GM23338 (cell line): ENCODE results near the gene MAPRE3. TPM values are rescaled to one million over a fixed set of nuclear protein-coding genes. Genes with fewer than 3 reads are reported as not detected.

Experiments used
- ATAC-seq: fragments of 200-7000 bp; cut with Tn5 transposase; 3 replicates; pipeline ENCODE4 v1.9.1; 2020
- DNase-seq: peaks from one replicate; pipeline ENCODE4 v3.0.0-alpha.2; 2015; ENCODE audit warnings: low spot score
- H2AFZ ChIP-seq: fragments of 200-600 bp; sonication (generic); 2 replicates; pipeline ENCODE4 v1.8.0; 2016; ENCODE audit warnings: antibody characterized with exemption, mild to moderate bottlenecking, moderate library complexity
- H3F3A ChIP-seq: fragments of 200-600 bp; sonication (generic); replicated peaks from 2 replicates; pipeline ENCODE4 v1.8.0; 2017; ENCODE audit warnings: antibody characterized with exemption, mixed run types, low read depth
- H3K27ac ChIP-seq: fragments of 200-600 bp; sonication (generic); 2 replicates; pipeline ENCODE4 v1.6.1; 2016; ENCODE audit warnings: low read depth
- H3K27me3 ChIP-seq: fragments of 200-600 bp; sonication (generic); 2 replicates; pipeline ENCODE4 v1.8.0; 2016; ENCODE audit warnings: mild to moderate bottlenecking, mixed run types, moderate library complexity; ENCODE audit not compliant: insufficient read depth
- H3K36me3 ChIP-seq: fragments of 200-600 bp; sonication (generic); 2 replicates; pipeline ENCODE4 v1.8.0; 2016; ENCODE audit warnings: mild to moderate bottlenecking; ENCODE audit not compliant: insufficient read depth
- H3K4me1 ChIP-seq: fragments of 200-600 bp; sonication (generic); 2 replicates; pipeline ENCODE4 v1.8.0; 2016; ENCODE audit warnings: mild to moderate bottlenecking, moderate library complexity; ENCODE audit not compliant: insufficient read depth
- H3K4me2 ChIP-seq: fragments of 200-600 bp; sonication (generic); 2 replicates; pipeline ENCODE4 v1.7.1; 2017; ENCODE audit warnings: mixed run types
- H3K4me3 ChIP-seq: fragments of 200-600 bp; sonication (generic); 2 replicates; pipeline ENCODE4 v1.6.1; 2016; ENCODE audit warnings: mixed run types
- H3K79me2 ChIP-seq: fragments of 200-600 bp; sonication (generic); replicated peaks from 2 replicates; pipeline ENCODE4 v1.8.0; 2017; ENCODE audit warnings: mild to moderate bottlenecking; ENCODE audit not compliant: insufficient read depth
- H3K9me2 ChIP-seq: fragments of 200-600 bp; sonication (generic); 2 replicates; pipeline ENCODE4 v1.8.0; 2017; ENCODE audit not compliant: insufficient read depth
- H4K20me1 ChIP-seq: fragments of 200-600 bp; sonication (generic); replicated peaks from 2 replicates; pipeline ENCODE4 v1.8.0; 2017; ENCODE audit warnings: mild to moderate bottlenecking; ENCODE audit not compliant: insufficient read depth
- H3K27ac Mint-ChIP-seq: 2 replicates; pipeline ENCODE4 v1.8.0; 2020; ENCODE audit warnings: inconsistent platforms, mild to moderate bottlenecking, moderate library complexity, mixed read lengths
- H3K27me3 Mint-ChIP-seq: 3 replicates; pipeline ENCODE4 v1.8.0; 2022; ENCODE audit warnings: low read depth, mild to moderate bottlenecking, moderate library complexity, mixed read lengths, inconsistent platforms; ENCODE audit not compliant: insufficient read depth, poor library complexity
- H3K36me3 Mint-ChIP-seq: 3 replicates; pipeline ENCODE4 v1.8.0; 2021; ENCODE audit warnings: low read depth, mild to moderate bottlenecking, inconsistent platforms, moderate library complexity, mixed read lengths
- H3K4me1 Mint-ChIP-seq: 3 replicates; pipeline ENCODE4 v1.8.0; 2020; ENCODE audit warnings: mild to moderate bottlenecking, inconsistent platforms, mixed read lengths
- H3K4me3 Mint-ChIP-seq: 3 replicates; pipeline ENCODE4 v1.8.0; 2021; ENCODE audit warnings: moderate library complexity, mild to moderate bottlenecking, inconsistent platforms, mixed read lengths
- H3K9me3 Mint-ChIP-seq: 3 replicates; pipeline ENCODE4 v1.8.0; 2020; ENCODE audit warnings: moderate library complexity, mild to moderate bottlenecking, inconsistent platforms, mixed read lengths
- CTCF ChIP-seq, 2 experiments: fragments of 200-600 bp in 1 of 2; sonication (generic) in 1 of 2; conservative IDR thresholded peaks; 2 replicates each; pipeline versions ENCODE4 v1.5.1 to v1.6.1; 2016 to 2017; ENCODE audit warnings: antibody characterized with exemption in 2 of 2, low read depth in 2 of 2, mild to moderate bottlenecking in 2 of 2, moderate library complexity in 1 of 2
- EZH2 ChIP-seq: fragments of 200-600 bp; sonication (generic); IDR thresholded peaks from one replicate; pipeline ENCODE4 v1.8.0; 2017; ENCODE audit warnings: antibody characterized with exemption, mild to moderate bottlenecking, low read depth; ENCODE audit not compliant: unreplicated experiment
- EZH2phosphoT487 ChIP-seq: fragments of 200-600 bp; sonication (generic); IDR thresholded peaks from one replicate; pipeline ENCODE4 v1.8.1; 2018; ENCODE audit warnings: antibody characterized with exemption; ENCODE audit not compliant: unreplicated experiment
- NANOG ChIP-seq: IDR thresholded peaks from 2 replicates; pipeline ENCODE4 v1.6.1; 2016; ENCODE audit warnings: antibody characterized with exemption, borderline replicate concordance
- POLR2AphosphoS5 ChIP-seq: IDR thresholded peaks from 2 replicates; pipeline ENCODE4 v1.6.1; 2016; ENCODE audit warnings: antibody characterized with exemption, low read depth
- REST ChIP-seq: IDR thresholded peaks from one replicate; pipeline ENCODE4 v1.6.1; 2018; ENCODE audit warnings: antibody characterized with exemption; ENCODE audit not compliant: unreplicated experiment
- STAT1 ChIP-seq: IDR thresholded peaks from one replicate; pipeline ENCODE4 v1.6.1; 2016; ENCODE audit warnings: antibody characterized with exemption; ENCODE audit not compliant: unreplicated experiment
- ZNF114 ChIP-seq: fragments of 250-450 bp; sonication (Bioruptor Pico); IDR thresholded peaks from 2 replicates; pipeline ENCODE4 v1.5.0; 2020; ENCODE audit warnings: mild to moderate bottlenecking, moderate library complexity
- polyA plus RNA-seq: library from polyadenylated mRNA; unstranded; fragments of >200 nt; fragmentation: Nextera tagmentation; extraction: Ambion mirVana; gene quantifications from 2 replicates; pipeline ENCODE4 v1.2.1, GENCODE V29; 2016
- total RNA-seq: library from RNA; depleted of rRNA; stranded (reverse); fragments of >200 nt; shearing (Covaris generic); gene quantifications from 2 replicates; pipeline ENCODE4 v1.2.3, GENCODE V29; 2014
- TF ChIP-seq, protein P1 (sequence below): fragments of 250-450 bp; sonication (Bioruptor Pico); IDR thresholded peaks from 2 replicates; pipeline ENCODE4 v1.5.0; 2020; ENCODE audit warnings: mild to moderate bottlenecking, moderate library complexity

MAPRE3 gene
- total and polyA plus RNA-seq, 2 experiments from 2014 or later: 3.3 to 4.5 TPM

DNA sequence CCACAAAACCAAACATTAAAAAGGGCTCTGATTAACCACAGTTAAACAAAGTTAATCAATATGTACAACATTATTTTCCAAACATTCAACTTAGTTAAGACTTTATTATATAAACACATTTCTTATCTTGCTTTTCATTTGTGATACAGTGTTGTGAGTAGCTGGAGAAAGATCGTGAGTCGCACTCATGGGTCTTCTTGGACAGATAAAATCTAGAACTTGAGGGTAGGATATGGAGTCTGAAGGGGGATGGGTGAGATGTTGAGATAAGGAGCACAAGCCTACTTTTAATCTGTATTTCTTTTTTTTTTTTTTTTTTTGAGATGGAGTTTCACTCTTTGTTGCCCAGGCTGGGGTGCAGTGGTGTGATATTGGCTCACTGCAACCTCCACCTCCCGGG, 39.7 kb downstream of the MAPRE3 start:
- Mint-ChIP-seq H3K27ac (no peak overlapping the region), H3K9me3 (peaks cover 28% of the 10 kb centered on the region)
- ATAC-seq: no peak

More for the DNA sequence above, 39.7 kb downstream of the MAPRE3 start:
- DNase-seq: no peak
- Histone ChIP-seq H3K4me3 (no peak overlapping the region), H3K27ac (no peak overlapping the region), H3K4me1 (no peaks in the 10 kb centered on the region), H3F3A (no peaks in the 10 kb centered on the region), H3K36me3 (no peaks in the 10 kb centered on the region), H3K79me2 (no peaks in the 10 kb centered on the region), H3K27me3 (no peaks in the 10 kb centered on the region), H3K4me2 (no peak overlapping the region), H2AFZ (no peak overlapping the region), H3K9me2 (no peaks in the 10 kb centered on the region), H4K20me1 (0 out of 2 replicates have a peak, but pooled peaks cover 3% of the 10 kb centered on the region)
- no peak for TF ChIP-seq POLR2AphosphoS5
- no peak for TF ChIP-seq NANOG
- TF ChIP-seq REST: no peak
- TF ChIP-seq STAT1: no peak
- no peak for TF ChIP-seq EZH2phosphoT487
- no peak for TF ChIP-seq CTCF (conservative IDR thresholded peaks at IDR 0.05; ENCODE audit: low read depth in 2 of 2)
- TF ChIP-seq, protein P1, sequence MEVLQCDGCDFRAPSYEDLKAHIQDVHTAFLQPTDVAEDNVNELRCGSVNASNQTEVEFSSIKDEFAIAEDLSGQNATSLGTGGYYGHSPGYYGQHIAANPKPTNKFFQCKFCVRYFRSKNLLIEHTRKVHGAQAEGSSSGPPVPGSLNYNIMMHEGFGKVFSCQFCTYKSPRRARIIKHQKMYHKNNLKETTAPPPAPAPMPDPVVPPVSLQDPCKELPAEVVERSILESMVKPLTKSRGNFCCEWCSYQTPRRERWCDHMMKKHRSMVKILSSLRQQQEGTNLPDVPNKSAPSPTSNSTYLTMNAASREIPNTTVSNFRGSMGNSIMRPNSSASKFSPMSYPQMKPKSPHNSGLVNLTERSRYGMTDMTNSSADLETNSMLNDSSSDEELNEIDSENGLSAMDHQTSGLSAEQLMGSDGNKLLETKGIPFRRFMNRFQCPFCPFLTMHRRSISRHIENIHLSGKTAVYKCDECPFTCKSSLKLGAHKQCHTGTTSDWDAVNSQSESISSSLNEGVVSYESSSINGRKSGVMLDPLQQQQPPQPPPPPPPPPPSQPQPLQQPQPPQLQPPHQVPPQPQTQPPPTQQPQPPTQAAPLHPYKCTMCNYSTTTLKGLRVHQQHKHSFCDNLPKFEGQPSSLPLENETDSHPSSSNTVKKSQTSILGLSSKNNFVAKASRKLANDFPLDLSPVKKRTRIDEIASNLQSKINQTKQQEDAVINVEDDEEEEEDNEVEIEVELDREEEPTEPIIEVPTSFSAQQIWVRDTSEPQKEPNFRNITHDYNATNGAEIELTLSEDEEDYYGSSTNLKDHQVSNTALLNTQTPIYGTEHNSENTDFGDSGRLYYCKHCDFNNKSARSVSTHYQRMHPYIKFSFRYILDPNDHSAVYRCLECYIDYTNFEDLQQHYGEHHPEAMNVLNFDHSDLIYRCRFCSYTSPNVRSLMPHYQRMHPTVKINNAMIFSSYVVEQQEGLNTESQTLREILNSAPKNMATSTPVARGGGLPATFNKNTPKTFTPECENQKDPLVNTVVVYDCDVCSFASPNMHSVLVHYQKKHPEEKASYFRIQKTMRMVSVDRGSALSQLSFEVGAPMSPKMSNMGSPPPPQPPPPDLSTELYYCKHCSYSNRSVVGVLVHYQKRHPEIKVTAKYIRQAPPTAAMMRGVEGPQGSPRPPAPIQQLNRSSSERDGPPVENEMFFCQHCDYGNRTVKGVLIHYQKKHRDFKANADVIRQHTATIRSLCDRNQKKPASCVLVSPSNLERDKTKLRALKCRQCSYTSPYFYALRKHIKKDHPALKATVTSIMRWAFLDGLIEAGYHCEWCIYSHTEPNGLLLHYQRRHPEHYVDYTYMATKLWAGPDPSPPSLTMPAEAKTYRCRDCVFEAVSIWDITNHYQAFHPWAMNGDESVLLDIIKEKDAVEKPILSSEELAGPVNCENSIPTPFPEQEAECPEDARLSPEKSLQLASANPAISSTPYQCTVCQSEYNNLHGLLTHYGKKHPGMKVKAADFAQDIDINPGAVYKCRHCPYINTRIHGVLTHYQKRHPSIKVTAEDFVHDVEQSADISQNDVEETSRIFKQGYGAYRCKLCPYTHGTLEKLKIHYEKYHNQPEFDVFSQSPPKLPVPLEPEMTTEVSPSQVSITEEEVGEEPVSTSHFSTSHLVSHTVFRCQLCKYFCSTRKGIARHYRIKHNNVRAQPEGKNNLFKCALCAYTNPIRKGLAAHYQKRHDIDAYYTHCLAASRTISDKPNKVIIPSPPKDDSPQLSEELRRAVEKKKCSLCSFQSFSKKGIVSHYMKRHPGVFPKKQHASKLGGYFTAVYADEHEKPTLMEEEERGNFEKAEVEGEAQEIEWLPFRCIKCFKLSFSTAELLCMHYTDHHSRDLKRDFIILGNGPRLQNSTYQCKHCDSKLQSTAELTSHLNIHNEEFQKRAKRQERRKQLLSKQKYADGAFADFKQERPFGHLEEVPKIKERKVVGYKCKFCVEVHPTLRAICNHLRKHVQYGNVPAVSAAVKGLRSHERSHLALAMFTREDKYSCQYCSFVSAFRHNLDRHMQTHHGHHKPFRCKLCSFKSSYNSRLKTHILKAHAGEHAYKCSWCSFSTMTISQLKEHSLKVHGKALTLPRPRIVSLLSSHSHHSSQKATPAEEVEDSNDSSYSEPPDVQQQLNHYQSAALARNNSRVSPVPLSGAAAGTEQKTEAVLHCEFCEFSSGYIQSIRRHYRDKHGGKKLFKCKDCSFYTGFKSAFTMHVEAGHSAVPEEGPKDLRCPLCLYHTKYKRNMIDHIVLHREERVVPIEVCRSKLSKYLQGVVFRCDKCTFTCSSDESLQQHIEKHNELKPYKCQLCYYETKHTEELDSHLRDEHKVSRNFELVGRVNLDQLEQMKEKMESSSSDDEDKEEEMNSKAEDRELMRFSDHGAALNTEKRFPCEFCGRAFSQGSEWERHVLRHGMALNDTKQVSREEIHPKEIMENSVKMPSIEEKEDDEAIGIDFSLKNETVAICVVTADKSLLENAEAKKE: no peak
- TF ChIP-seq EZH2: no peak
- TF ChIP-seq ZNF114 (CRISPR knock-in tag): no peak
- H3K4me1 Mint-ChIP-seq: peaks cover 3% of the 10 kb centered on the region; the same call in 1 of the 3 replicates
- H3K36me3 Mint-ChIP-seq: peaks cover 27% of the 10 kb centered on the region
- no peak overlapping the region for H3K4me3 Mint-ChIP-seq
- H3K27me3 Mint-ChIP-seq: peaks cover 5% of the 10 kb centered on the region
